ENCODE measurements around the gene STXBP5L.
"Not testable (repeated sequence)": the region's sequence is repeated elsewhere in the genome, so short reads cannot be mapped to it uniquely, and the experiment has no call there.

STXBP5L gene

DNA sequence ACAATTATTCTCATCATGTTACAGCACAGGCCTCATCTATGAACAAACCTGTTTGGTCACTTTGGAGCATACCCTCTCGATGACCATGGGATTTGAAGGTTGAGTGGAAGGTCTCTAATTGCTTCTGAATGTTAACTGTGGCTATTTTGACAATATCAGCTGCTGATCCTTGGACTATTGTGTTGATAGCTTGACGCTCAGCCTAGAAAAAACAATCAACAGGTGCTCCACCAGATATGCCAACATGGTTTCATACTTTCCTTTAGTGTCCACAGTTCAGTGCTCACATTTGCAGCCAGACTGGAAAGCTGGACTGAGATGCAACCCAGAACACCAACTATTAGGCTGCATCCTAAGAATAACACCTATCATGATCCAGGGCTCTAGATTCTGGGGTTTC is 528.1 kb downstream of the STXBP5L start:
- DNase-seq = no peak

DNA sequence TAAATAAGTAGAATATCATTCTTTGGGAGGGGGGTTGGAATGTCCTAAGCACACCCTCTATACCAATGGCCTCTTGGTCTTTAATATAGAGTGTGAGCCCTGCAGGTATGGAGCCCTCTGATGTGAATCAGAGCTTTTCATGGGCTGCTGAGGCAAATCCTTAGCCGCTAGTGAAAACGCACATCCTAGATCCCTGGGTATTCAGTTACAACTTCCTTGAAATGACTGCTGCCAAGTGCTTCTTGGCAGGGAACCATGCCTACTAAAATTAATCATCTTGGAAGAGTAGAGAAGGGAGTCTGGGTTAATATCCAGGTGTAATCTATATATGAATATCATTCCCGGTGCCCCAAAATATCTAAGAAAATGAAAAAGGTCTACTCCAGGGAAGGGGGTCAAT is 528.6 kb downstream of the STXBP5L start:
- DNase-seq = no peak

DNA sequence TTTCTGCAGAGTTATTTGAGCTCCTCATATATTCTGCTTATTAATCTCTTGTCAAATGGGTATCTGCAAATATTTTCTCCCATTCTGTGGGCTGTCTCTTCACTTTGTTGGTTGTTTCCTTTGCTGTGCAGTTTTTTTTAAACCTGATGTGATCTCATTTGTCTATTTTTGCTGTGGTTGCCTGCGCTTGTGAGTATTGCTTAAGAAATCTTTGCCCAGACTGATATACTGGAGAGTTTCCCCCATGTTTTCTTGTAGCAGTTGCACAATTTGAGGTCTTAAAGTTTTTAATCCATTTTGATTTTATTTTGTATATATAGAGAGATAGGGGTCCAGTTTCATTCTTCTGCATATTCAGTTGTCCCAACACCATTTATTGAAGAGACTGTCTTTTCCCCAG is 535.5 kb downstream of the STXBP5L start:
- DNase-seq = no peak

DNA sequence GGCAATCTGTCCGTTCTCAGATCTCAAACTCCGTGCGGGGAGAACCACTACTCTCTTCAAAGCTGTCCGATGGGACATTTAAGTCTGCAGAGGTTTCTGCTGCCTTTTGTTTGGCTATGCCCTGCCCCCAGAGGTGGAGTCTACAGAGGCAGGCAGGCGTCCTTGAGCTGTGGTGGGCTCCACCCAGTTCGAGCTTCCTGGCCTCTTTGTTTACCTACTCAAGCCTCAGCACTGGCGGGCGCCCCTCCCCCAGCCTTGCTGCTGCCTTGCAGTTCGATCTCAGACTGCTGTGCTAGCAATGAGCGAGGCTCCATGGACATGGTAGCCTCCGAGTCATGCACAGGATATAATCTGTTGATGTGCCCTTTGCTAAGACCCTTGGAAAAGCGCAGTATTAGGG is 543.7 kb downstream of the STXBP5L start:
- not testable (repeated sequence) for DNase-seq

DNA sequence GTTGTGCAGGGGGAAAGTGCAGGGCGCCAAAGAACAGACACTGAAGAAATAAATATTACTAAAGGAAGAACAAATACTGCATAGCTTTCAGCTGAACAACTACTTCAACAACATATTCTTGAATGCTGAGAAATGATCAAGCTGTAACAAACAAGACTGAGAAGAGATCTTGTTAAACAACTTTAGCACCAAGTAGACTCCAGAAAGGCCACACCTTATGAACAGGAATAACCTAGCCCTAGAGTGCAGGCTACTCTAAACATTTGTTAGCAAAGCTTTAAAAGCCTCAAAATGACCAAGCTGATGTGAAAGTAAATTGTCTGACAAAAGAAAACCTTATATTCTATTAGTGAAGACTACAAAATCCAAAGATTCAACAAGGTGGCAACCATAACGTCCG is 554.6 kb downstream of the STXBP5L start:
- no peak for DNase-seq

DNA sequence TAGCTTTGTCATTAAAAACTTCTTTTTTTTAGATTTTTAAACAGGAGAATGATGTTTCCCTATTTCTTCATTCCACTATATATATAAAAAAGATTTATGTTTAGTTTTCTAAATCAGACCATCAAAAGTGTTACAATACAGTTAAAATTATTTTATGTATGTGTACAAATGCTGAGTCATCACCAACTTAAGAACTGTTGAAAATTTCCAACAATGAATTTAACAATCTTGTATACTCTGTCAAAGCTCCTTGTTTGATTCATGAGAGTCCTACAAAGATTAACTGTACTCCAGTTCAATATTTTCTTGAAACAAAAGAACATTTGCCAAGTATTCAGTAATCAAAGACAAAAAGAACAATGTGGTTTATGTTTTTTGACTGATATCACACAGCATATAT is 555.7 kb downstream of the STXBP5L start:
- DNase-seq = no peak

DNA sequence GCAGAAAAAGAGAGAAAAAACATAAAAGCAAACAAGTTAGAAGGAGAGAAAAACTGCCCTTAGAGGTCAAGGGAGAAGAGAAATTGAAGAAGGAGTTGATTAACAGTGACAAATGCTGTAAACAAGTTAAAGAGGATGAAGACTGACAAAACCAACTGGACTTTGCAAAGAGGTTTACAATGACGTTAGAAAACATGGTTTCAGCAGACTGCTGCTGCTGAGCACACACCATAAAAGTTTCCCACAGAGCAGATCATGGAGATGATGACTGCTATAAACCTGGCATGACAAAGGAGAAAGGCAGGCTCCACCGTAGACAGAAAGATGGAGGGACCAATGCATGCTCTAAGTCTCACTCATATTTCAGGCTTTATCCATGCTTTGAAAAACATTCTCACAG is 559.1 kb downstream of the STXBP5L start:
- DNase-seq = no peak

DNA sequence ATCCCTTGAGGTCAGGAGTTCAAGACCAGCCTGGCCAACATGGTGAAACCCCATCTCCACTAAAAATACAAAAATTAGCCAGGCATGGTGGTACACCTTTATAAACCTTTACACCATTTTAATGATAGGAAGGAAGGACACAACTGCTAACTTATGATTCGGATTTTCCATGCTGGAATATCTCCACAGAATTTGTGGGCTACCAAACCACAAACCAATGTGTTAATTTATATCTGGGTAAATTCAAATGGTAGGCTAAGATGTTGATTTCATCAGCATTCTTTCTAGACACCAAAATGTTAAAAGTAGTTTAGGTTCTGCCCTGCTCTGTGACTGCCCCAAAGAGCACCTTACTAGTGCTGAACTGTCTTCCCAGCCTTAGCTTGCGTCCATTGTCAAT is 565.0 kb downstream of the STXBP5L start:
- DNase-seq = no peak
